Daoy (cell line): ENCODE measurements around the gene CYP4F2. TPM values are rescaled to one million over a fixed set of nuclear protein-coding genes. Genes with fewer than 3 reads are reported as not detected.
"Not testable (repeated sequence)": the region's sequence is repeated elsewhere in the genome, so short reads cannot be mapped to it uniquely, and the experiment has no call there.

Experiments
- DNase-seq: peaks from one replicate; pipeline ENCODE4 v3.0.0-alpha.2; 2015; ENCODE audit warnings: low read depth
- total RNA-seq: library from RNA; depleted of rRNA; stranded (reverse); fragments of >200 nt; shearing (Covaris generic); gene quantifications from 2 replicates; pipeline ENCODE4 v1.2.3, GENCODE V29; 2014; rRNA removed

Gene CYP4F2
- not detected in 2 replicates for total RNA-seq

DNA sequence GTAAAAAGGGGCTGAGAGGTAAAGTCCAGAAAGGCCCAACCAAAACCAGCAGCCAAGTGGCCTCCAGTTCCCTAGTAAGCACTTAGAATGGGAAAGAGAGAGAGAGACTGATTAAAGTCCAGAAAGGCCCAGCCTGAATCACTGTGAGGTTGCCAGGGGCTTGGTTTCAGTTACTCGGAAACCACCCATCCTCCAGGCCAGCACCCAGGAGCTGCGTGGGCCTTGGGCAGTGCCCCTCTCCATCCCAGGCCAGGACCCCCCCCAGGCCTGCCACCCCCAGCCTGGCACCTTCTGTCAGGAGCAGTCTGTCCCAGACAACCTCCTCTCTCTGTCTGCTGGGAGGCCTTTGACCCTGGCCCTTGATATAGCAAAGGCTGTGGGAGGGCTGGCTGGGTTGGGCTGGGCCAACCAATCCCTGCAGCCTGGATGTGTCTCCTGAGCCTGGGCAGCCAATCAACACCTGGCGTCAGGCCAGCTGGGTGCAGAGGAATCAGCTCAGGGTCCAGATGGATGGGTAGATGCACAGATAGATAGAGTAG lies at the start of gene CYP4F2:
Gene CYP4F2, minus strand, starts transcription at position 337 of the 539 bp plus-strand sequence. CDS start 463 bp downstream, outside the sequence.
- DNase-seq, result no peak

- no peak for DNase-seq
Observed at GRCh38 chr19:15945301-15945700, 47.4 kb upstream of the CYP4F2 start.

GRCh38 chr19:15944401-15944800 lies 46.5 kb upstream of the CYP4F2 start:
- DNase-seq, result no peak

DNA sequence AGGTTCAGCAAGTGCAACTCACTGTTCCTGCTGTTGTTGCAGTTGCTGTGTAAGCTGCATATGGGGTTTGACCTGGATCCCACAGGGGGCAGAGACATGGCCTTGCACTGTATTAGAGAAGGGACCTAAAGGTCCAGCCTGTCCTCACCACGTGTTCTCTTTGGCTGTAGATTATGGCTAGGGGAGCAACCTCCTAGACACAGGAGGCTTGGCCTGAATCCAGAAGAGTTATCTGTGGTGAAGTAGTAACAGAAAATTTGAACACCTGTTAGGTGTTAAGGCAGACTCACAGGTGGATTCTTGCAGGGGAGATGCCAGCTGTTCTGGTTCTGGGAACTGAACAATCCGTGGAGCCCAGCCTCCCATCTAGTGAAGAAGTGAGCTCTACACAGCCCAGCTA lies 39.9 kb upstream of the CYP4F2 start:
- DNase-seq, result no peak

DNA sequence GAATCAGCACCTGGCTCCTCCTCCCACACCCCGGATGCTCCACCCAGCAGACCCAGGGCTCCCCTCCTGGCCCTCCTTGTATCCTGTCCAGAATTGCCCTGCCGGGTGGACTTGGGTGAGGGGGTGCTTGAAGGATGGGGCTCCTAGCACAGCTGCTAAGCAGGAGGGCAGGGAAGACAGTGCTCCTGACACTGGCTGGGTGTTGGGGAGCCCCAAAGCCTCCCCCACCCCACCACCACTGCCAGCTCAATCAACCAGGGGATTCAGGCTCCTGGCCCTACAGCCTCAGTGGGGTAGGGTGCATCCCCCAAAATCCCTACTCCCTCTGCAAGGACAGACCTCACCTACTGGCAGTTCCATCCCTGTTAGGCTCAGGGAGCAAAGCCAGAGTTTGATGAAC lies 39.1 kb upstream of the CYP4F2 start:
- DNase-seq, result no peak

DNA sequence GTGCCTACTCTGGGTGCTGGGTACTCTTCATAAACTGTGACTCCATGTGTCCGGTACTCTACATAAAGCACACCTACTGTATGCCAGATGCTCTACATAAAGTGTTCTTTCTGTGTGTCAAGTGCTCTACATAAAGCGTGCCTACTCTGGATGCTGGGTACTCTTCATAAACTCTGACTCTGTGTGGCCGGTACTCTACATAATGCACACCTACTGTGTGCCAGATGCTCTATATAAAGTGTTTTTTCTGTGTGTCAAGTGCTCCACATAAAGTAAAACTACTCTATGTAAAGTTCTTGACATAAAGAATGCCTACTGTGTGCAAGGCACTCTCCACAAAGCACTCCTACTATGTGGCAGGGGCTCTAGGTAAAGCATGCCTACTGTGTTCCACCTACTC lies 38.3 kb upstream of the CYP4F2 start:
- DNase-seq, result no peak

GRCh38 chr19:15935167-15935702 lies 37.4 kb upstream of the CYP4F2 start:
- DNase-seq, result no peak

GRCh38 chr19:15934332-15935078 lies 36.6 kb upstream of the CYP4F2 start, which contains the start of gene CYP4F11:
TSS of gene CYP4F11 (minus strand) at chr19:15934529. CDS start at chr19:15934408, 121 bp downstream.
- DNase-seq, result peak; percentile 61

DNA sequence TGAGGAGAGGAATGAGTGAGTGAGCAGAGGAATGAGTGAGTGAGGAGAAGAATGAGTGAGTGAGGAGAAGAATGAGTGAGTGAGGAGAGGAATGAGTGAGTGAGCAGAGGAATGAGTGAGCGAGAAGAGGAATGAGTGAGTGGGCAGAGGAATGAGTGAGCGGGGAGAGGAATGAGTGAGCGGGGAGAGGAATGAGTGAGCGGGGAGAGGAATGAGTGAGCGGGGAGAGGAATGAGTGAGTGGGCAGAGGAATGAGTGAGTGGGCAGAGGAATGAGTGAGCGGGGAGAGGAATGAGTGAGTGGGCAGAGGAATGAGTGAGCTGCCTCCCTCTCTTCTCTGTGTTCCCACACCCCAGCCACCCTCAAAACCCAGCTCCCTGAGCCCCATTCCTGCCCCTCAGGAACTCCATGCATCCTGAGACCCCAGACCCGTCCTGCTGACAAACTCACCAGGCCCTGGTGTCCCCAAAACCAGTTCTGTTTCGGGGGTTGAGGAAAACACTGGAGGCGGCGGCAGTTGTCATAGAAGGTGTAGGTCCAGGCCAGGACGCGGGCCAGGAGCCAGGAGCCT lies 36.0 kb upstream of the CYP4F2 start:
- DNase-seq, result not testable (repeated sequence)

- no peak for DNase-seq
Observed at GRCh38 chr19:15928321-15928720, 30.4 kb upstream of the CYP4F2 start.

DNA sequence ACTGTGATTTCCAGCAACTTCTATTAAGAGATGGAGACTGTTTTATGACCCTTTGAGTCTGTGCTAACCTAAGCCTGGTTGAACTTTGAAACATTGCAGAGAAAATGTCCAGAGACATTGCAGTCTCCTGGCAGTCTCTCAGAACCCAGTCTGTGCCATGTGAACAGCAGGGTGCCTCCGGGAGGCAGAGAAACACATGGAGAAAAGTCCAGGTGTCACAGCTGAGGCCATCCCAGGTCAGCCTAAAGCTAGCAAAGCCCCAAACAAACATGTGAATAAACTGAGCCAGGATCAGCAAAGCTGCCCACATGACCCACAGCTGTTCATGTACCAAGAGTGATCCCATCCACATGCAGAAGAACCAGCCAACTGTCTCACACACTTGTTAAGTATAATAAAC lies 28.6 kb upstream of the CYP4F2 start:
- DNase-seq, result no peak

DNA sequence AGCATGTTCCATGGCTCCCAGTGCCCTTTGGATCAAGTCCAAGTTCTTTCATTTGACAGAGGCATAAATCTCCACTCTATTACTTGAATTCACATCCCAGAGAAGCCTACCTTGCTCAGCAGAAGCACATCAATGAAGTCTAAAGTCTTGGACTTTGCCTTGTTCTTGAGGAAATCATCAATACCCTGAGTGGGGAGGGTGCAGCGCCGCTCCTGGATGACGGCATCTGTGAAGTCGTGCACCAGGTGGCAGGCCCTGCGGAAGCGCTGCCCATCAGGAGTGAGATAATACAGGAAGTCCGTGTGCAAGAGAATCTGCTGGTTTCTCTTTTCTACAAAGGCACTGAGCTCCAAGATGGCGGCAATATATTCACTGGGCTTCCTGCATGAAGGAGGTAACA lies 25.8 kb upstream of the CYP4F2 start:
- no peak for DNase-seq

- DNase-seq, result no peak
Observed at GRCh38 chr19:15922021-15922420, 24.1 kb upstream of the CYP4F2 start.

DNA sequence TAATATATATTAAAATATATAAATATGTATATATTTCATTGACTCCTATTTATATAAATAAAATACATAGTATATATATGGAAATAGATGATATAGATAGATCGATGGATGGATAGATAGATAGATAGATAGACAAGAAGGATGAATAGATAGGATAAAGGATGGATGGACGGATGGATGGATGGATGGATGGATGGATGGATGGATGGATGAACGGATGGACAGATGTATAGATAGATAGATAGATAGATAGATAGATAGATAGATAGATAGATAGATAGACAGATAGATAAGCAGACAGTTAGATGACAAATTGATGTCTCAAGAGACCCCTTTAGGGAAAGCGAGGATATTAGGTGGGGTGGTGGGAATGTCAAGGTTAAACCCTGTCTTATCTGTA lies 21.4 kb upstream of the CYP4F2 start:
- DNase-seq, result no peak

DNA sequence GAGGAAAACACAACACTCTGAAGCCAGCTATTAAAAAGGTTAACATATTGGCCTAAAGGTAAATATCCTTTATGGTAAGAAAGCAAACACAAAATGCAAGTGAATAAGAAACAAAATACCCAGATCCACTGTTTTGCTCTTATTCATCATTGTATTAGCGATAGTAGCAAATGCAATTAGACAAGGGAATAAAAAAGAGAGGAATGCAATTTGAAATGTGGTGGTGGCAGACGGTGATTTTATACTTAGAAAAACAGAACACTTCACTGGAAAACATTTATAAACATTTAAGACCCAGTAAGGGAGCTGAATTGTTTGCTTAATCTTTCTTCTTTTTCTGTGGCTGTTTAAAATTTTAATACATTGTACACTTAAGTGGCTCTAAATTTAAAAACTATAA lies 17.2 kb upstream of the CYP4F2 start:
- no peak for DNase-seq

GRCh38 chr19:15913830-15914229 lies 16.0 kb upstream of the CYP4F2 start:
- DNase-seq, result no peak

DNA sequence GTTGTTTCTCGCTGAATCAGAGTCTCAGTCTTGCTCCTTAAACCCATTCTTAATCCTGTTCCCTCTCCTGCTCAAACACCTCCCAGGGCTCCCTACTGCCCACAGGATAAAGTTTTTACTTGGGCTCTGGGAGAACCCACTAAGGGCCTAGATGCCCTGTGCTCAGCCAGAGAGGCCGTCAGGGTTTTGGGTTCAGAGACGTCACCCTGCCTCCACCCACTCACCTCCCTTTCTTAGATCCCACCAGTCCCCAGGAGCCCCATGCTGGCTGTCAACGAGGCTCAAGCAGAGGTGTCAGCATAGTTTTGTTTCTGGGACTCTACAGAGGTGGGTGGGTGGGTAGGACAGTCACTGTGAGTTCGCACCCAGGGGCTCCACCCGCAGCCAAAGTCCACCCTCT lies 15.5 kb upstream of the CYP4F2 start:
- DNase-seq, result no peak

GRCh38 chr19:15911599-15912235 lies 13.8 kb upstream of the CYP4F2 start:
- DNase-seq, result no peak

- no peak for DNase-seq
Observed at GRCh38 chr19:15905026-15905425, 7.2 kb upstream of the CYP4F2 start.

DNA sequence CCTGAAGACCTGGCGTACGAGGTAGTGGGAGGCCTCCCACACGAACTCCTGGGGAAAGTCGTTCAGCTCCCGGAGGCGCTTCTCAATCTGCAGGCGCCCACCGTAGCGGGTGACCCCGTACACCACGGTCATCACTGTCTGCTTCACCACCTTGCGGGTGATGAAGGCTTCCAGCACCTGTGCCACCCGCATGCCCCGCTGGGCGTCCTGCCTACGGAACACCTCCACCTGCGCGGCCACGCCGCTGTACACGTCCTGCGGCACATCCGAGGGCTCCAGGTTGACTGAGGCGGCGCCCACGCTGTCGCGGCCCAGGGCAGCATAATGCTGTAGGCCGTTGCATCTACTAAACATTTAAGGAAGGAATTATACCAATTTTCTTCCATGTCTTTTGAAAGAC lies 5.0 kb upstream of the CYP4F2 start:
- DNase-seq, result not testable (repeated sequence)

GRCh38 chr19:15902254-15902653 lies 4.4 kb upstream of the CYP4F2 start:
- DNase-seq, result no peak

DNA sequence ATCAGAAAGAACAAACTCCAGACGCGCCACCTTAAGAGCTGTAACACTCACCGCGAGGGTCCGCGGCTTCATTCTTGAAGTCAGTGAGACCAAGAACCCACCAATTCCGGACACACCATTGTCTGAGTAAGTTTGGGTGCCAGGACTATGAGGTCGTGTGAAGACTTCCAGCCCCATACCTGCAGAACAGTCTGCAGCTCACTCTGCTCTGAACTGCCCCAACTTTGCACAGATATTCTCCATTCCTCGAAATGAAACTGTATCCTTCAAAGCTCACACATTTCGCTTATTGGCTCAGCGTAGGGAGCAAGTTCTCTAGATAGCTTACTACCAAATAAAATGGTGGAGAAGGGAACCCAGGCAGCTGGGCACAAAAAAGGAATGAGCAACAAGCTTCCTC lies 2.6 kb upstream of the CYP4F2 start:
- DNase-seq, result no peak
